GM21737 (cell line): Measurements from ENCODE around the gene MZB1.

ENCODE experiments used
- ATAC-seq: cut with Tn5 transposase; IDR thresholded peaks from one replicate; pipeline ENCODE4 v1.9.1; 2021; ENCODE audit warnings: mild to moderate bottlenecking, moderate library complexity; ENCODE audit not compliant: unreplicated experiment

Gene MZB1, protein sequence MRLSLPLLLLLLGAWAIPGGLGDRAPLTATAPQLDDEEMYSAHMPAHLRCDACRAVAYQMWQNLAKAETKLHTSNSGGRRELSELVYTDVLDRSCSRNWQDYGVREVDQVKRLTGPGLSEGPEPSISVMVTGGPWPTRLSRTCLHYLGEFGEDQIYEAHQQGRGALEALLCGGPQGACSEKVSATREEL

DNA sequence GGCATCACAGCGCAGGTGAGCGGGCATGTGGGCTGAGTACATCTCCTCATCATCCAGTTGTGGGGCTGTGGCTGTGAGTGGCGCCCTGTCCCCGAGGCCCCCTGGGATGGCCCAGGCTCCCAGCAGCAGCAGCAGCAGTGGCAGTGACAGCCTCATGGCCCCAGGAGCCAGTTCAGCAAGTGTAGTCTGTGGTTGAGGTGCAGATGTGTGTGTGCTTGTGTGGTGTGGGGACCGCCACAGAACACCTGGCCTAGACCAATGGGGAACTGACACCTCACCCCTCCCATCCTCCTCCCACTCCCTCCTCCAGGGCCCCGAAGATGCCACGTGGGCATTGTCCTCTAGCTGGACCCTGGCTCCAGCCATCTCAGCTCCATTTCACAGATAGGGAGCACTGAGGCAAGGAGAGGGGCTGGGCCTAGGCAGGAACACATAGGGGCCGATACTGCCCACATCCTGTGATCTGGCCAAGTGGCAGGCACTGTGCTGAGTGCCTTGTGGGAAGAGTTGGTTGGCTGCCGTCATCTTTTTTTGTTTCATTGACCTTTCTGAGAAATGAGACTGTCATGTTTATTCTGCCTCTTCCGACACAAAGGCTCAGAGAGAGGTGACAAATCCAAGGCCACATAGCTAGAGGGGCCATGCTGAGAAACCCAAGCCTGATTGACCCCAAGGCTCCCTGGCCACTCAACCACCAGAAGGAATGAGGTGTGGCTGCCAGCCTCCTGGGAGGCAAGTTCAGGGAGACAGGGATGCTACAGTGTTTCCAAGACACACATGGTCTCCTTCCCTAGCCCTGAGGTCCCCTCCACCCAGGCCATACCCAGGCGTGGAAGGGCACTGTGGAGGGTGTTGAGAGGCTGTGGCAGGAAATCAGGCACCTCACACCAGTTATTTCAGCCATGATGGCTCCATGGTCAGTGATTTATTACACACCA, at the start of gene MZB1:
MZB1 (minus strand) TSS at position 213 of the 938 bp plus-strand sequence; CDS start at position 156, 57 bp downstream.
- ATAC-seq, result peak; percentile 30

DNA sequence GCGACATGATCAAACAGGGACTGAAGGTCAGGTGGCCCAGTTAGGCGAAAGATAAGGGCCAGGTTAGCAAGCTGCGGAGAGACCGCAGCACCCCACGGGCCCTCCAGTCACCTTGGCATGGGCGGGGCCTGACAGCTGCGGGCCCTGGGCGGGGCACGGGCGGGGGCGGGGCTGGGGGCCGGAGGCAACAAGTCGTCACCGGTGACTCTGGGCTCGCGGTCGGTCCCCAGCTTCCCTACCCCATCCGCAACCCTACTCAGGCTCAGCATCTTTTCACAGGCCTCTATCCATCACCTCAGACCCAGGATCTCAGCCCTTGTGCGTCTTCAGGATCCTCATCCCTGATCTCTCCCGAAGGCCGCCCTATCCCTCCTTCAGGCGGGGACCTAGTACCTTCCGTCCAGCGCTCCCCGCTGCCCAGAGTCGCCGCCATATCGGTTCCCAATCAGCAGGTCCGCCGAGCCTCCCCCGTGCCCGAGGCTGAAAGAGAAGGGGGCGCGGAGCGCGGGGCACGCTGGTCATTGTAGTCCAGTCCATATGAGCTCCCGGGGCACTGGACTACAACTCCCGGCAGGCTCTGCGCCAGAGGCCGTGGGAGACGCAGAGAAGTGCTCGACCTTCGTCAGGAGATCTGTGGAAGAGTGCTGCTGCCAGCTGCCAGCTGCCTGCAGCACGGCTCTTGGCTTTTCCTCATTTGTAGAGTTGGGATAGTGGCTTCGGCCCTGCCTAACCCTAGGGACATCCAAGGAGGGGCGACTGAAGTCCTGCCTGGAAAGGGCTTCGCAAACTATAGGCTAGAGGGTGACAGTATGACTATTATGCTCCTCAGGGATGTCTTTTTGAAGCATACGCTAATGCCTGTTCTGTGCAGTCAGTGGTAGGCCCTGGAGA, 49.5 kb upstream of the MZB1 start, which contains the start of gene DNAJC18:
DNAJC18 (minus strand) TSS at position 513 of the 891 bp plus-strand sequence; CDS start at position 433, 80 bp downstream.
- ATAC-seq, result peak; percentile 77

DNA sequence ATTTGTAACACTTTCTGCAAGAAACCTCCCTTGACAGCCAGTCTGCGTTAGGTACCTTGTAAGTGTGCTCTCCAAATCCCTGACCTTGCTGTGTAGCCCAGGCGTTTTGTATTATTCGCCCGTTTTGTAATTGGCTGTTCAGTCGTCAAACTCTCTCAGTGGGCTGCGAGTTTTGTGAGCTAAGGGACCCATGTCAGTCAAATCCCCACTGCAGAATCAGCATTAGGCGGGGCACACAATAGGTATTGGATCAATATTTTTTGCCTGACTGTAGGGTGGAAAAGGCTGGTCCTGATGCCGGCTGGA, 48.9 kb upstream of the MZB1 start:
- ATAC-seq, result no peak

DNA sequence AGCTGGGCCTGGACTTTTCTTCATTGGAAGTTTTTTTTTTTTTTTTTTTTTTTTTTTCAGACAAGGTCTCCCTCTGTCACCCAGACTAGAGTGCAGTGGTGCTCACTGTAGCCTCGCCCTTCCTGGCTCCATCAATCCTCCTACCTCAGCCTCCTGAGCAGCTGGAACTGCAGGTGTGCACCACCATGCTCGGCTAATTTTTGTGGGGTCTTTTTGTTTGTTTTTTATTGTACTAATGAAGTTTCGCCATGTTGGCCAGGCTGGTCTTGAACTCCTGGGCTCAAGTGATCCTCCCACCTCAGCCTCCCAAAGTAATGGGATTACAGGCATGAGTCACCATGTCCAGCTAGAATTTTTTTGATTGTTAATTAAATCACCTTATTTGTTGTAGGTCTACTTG, 46.0 kb upstream of the MZB1 start:
- ATAC-seq, result no peak

DNA sequence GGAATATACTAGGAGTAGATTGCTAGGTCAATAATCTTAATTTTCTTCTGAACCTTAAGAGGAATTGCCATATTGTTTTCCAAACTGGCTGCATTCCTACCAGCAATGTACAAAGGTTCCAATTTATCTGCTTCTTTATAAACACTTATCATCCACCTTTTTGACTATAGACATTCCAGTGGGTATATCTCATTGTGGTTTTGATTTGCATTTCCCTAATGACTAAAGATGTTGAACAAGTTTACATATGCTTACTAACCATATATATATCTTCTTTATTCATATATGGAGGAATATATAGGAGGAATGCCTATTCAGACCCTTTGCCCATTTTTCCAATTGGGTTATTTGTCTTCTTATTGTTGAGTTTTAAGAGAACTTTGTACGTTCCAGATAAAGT, 42.0 kb upstream of the MZB1 start:
- ATAC-seq, result no peak

DNA sequence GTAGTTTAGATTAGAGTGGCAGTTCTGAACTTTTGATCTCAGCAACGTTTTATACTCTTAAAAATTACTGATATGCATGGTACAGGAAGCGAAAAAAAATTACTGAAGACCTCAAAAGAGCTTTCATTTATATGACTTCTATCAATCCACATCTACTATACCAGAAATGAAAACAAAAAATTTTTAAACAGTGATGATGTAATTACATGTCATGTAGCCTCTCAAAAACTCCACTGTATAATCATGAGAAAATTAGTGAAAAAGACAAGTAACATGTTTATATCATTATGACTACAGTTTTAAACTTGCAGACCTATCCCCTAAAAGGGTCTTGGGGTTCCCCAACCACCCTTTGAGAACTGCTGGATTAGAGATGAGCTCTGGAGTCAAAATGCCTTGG, 40.3 kb upstream of the MZB1 start:
- no peak for ATAC-seq

DNA sequence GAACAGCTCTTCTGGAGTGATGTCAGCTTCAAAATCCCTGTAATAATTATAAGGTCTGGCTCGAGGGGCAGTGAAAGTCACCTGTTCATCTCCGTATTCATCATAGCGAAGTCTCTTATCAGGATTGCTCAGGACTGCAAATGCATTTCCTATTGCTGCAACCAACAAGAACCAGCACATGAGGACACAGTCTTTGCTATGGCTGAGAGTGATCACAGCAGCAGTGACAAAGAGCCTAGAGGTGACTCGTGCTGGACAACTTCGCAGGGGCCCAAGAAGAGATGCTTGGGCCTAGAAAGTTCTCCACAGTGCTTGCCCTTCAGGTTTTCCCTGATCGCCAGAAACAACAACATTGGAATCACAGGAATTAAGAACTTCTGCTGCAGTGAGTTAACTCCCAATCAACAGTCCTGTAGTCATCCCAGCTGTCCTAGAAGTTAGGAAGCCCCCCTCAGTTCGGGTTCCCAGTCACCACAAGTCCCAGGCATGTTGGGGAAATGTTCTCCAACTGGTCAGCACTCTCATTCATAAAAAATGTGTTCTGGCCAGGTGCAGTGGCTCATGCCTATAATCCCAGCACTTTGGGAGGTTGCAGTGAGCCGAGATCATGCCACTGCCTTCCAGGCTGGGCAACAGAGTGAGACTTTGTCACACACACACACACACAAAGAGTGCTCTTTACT, 36.6 kb upstream of the MZB1 start:
- no peak for ATAC-seq

DNA sequence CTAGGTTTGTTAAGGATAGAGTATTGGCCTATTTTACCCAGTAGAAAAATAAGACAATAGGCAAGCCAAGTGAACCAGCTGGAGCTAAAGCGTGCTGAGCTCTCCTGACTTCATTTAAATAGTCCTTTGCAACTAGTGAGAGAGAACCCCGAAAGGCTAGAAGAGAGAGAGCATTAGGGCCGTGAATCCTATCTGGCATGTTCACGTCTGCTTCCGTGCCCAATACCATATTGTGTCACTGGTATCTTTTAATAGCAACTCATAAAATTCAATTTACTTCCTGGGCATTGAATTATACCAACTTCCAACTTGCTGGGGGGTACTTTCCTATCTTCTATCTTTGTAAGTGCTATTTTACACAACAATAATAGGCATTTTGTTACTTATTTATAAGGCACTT, 35.8 kb upstream of the MZB1 start:
- no peak for ATAC-seq

DNA sequence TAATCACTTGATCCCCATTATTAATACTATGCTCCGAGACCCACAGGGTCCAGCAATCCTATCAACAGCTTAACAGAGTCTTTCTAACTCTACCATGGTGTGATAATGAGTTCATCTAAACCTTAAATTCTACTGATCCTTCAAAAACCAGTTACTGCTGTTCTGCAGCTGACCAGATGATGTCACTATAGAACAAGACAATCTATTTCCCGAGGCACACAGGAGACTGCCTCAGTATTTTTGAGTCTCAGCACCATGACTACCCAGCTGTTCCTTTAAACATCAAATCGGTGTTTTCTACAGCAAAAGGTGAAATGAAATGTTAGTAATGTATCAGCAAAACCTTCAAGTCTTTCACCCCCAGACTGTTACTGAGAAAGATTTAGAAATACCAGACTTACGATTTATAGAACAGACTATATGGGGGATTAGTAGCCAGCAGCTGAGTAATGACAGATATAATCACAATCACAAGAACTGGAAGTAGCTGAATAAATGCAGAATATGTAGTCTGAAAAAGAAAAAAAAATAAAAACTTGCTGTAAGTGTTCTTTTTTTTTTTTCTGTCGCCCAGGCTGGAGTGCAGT, 32.7 kb upstream of the MZB1 start:
- ATAC-seq, result no peak

DNA sequence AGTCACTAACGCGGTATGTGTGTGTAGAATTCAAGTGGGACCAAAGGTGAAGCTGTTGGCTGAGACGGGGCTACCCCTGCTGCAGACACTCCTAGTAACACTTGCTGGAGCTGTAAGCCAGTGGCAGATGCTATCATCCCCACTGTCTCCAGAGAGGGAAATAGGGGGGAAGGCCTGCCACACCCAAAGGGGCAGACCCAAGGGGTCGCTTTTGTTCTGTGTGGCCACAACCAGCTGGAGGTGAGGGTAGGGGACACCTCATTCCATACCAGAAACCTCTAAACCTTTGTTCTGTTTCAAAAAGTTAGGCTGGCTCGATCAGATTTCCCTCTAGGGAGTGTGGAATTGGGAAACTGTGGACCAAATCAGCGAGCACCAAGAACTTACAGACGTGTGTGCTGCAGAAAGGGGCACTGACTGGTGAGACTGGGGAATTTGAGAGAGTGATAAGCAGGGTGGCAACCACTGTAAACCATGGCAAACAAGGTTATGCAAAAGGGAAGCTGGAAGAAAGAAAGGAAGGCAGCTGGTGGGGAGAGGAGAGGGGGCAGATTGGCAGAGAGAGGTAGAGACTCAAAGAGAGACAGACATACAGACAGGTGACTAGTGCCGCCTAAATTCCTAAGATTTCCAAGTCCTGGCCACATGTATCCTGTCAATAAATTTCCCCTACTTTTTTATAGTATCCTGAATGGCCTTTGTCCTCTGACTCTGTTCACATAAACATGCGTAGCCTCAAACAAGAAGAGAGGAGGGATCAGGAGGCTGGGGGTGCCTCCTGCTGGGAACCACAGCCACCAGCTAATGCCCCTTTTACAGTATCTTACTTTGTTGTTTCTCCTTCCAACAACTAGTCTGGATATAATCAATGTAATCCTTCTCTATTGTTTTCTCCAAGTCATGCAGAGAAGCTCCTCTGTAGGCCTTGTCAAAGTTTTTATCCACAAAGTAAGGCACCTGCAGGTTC, 29.8 kb upstream of the MZB1 start:
- ATAC-seq, result no peak

DNA sequence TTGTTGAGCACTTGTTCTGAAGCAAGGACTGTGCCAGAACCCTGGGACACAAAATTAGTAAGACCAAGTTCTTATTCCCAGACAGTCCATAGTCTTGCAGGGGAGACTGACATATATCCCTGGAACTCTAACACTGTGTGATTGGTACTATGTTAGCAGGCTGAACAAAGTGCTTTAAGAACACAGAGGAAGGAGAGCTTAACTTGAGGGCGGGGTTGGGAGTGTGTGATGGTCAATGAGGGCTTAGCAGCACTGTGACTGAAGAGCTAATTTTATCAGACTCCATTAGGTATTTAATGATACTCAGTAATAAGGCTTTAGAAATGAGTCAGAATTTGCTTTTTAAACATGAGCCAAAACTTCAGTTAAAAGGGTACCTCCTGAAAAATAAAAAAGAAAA, 29.1 kb upstream of the MZB1 start:
- no peak for ATAC-seq

DNA sequence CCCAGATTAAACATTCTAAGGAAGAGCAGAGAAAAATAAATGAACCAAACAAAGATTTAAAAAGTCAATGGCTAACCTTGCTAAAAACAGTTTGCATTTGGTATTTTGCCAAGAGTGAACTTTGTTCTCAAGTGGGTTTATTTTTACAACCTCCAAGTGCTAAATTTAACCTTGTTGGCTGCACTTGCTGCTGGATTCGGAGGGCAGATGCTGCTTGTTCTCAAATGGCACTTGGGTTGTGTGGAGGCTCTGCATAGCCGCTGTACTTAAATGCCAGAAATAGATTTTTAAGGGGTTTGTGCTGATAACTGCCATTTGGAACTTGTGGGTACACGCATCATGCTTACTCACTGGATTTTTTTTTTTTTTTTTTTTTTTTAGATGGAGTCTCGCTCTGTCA, 27.5 kb upstream of the MZB1 start:
- no peak for ATAC-seq

DNA sequence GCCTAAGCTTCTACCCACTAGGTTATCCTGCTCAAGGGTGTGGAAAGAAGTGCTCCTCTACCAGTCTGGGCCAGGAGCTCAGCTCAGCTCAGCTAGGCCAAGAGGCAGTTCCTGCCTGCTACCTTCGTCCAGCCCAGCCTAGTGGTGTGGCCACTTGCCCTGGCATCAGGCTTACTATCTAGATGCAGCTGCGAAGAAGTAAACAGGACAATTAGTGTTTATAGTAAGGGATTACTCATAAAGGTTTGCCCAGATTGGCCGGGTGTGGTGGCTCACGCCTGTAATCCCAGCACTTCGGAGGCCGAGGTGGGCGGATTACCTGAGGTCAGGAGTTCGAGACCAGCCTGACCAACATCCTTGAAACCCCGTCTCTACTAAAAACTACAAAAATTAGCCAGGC, 26.9 kb upstream of the MZB1 start:
- ATAC-seq, result no peak

DNA sequence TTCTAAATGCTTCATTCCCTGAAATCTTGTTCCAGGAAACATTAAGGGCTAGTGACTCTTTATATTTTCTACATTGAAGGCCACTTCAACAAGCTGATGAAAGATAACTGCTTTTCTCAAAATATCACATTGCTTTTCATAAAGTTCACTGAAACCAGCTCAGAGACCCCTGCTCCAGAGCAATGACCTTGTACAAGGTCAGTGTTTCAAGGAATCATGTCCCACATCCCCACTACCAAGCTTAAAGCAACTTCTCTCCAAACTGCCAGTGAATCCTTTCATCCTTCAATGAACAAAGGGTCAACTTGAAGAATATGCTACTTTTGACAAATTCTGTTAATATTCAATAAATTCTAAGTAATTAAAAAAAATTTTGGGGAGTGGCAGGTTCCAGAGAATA, 26.2 kb upstream of the MZB1 start:
- ATAC-seq, result no peak

DNA sequence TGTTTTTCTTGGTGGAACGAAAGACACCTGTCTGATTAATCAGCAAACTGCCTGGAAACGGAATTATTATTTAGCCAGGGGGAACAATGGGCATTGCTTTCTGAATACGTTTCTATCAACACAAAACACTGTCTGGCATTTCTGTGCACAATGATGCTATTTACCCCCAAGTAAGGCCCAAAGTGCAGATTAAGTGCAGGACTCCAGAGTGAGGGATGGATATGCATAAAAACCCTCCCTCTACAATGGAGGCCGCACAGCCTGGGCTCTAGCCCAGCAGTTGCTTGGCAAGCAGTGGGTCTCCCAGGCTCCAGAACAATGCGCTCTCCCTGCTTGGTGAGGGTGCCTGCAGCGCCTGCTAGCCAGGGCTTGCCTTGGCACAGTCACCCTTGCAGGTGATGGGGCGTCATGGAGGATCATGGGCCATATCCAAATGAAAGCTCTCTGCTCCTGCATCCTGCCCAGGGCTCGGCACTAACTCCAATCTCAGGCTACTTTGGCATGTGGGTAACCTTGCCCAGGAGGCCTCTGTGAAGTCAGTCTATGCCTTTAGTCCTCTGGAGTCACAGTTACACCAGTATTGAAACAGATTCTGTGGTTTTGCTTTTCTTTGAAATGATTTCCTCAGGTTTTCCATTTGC, 25.6 kb upstream of the MZB1 start:
- ATAC-seq, result no peak

DNA sequence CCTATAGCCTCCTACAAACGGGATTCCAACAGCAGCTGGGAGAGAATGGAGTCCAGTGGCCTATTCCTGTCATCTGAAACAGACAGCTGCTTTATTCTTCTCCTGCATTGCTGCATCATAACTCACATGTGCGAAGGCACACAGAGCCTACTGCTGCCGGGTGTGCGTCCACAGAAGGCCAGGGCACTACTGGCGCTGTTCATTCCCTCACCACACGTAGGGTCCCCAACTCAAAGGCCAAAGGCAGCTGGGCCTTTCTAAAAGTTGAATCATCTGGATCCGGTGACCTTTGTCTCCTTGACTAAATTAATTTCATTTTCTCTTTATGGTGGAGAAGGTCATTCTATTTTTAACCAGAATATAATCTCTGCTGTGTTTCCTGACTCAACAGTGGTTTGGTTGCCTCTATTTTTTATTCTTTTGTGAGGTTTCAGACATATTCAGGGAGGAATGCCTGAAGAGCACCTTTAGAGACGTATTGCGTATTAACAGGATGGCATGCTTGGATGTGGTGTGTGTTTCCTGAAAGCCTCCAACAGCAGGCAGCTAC, 24.9 kb upstream of the MZB1 start:
- ATAC-seq, result no peak

DNA sequence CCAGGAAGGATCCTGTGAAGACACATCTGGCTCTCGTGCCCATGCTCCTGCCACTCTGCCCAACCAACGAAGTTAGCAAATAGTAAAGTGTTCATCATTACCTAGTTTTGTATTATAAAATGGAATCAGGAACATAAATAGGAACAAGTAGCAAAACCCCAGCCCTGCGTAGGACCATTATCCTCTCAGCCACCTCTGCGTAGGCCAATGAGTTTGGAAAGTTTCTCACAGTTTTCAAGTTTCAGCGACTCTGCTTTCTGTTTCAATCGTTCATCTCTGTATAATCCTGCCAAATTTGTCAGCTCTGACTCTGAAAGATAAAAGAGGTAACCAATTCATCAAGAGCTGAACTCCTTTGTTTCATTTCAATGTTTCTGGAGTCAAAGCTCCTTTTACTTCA, 24.2 kb upstream of the MZB1 start:
- no peak for ATAC-seq

DNA sequence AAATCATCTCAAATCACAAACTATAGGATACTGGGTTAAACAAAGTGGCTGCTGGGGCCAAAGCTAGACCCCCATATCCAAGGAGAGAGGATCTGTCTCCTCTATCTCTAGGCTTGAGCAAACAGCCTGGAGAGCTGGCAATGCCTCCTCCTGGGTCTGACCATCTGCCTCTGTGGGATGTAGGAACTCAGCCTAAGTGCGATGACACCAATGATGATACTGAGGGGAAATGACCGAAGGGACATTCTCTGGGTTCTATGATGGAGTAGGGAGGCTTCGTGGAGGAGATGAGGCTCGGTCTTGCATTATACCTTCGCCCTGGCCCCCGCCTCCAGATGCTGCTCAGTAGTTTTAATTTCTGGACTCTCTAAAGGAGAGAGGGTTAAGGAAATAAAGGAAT, 23.4 kb upstream of the MZB1 start:
- ATAC-seq, result no peak
